SK-N-MC (cell line): ENCODE data around the gene SBNO2.

Experiments
- EZH2 ChIP-seq: fragments of 200-600 bp; sonication (generic); IDR thresholded peaks from one replicate; pipeline ENCODE4 v1.6.1; 2017; ENCODE audit warnings: antibody characterized with exemption
- FOXP2 ChIP-seq: optimal IDR thresholded peaks from 2 replicates; pipeline ENCODE3; 2011; ENCODE audit warnings: mild to moderate bottlenecking, moderate library complexity; ENCODE audit not compliant: insufficient read depth; ENCODE audit errors: extremely low read length, control extremely low read depth
- POLR2AphosphoS5 ChIP-seq: IDR thresholded peaks from 2 replicates; pipeline ENCODE4 v1.6.1; 2012; ENCODE audit warnings: mild to moderate bottlenecking, low read depth, low read length, borderline replicate concordance

GRCh38 chr19:1138121-1138520, 35.9 kb downstream of the SBNO2 start:
- TF ChIP-seq POLR2AphosphoS5 (no peak), EZH2 (no peak), FOXP2 (no peak)
